Ovary (tissue), 9 donors: Measurements from ENCODE around the gene PRKD1. TPM values are rescaled to one million over a fixed set of nuclear protein-coding genes. Genes with fewer than 3 reads are reported as not detected.

Experiments used
- DNase-seq, 5 donors: peaks; one replicate each; pipeline ENCODE4 v3.0.0-alpha.2; 2019 to 2020
- H3K27ac ChIP-seq, 2 donors: fragments of 200-600 bp; one replicate each; pipeline versions ENCODE4 v1.5.1 to v1.8.0; 2019 to 2022
- H3K27me3 ChIP-seq: fragments of 200-600 bp; one replicate; pipeline ENCODE4 v1.8.0; 2022
- H3K36me3 ChIP-seq: fragments of 200-600 bp; sonication (generic); one replicate; pipeline ENCODE4 v1.5.1; 2019
- H3K4me1 ChIP-seq: one replicate; pipeline ENCODE4 v1.8.1; 2013; ENCODE audit warnings: mild to moderate bottlenecking, moderate library complexity; ENCODE audit not compliant: insufficient read depth
- H3K4me3 ChIP-seq: fragments of 200-600 bp; sonication (generic); one replicate; pipeline ENCODE4 v1.5.1; 2017
- H3K9me3 ChIP-seq, 2 donors: fragments of 200-600 bp in 1 of 2; sonication (generic) in 1 of 2; one replicate each; pipeline versions ENCODE4 v1.5.1 to v1.8.1; 2013 to 2019; ENCODE audit warnings: mild to moderate bottlenecking in 1 of 2, moderate library complexity in 1 of 2
- EP300 ChIP-seq: sonication (generic); formaldehyde crosslinking; IDR thresholded peaks from one replicate; pipeline ENCODE4 v1.6.1; 2017; ENCODE audit warnings: antibody characterized with exemption
- POLR2A ChIP-seq: fragments of 450-650 bp; IDR thresholded peaks from one replicate; pipeline ENCODE4 v1.6.1; 2017; ENCODE audit warnings: antibody characterized with exemption, mild to moderate bottlenecking, moderate library complexity
- WGBS, 3 donors: extraction: QIAGEN DNeasy Blood & Tissue Kit in 1 of 3; methylation state at CpG; one replicate each; pipeline versions ENCODE4 v1.1.5 to v1.1.7; 2013 to 2017; 5-methylcytosine and 5-hydroxymethylcytosine counted together
- intact Hi-C, 4 donors: fragments of 100-400 bp; cut with DNase I; formaldehyde crosslinking; loops; one replicate each; pipeline versions ENCODE4 v1.11.0 to v1.15.1; 2022 to 2023
- polyA plus RNA-seq, 2 donors: library from polyadenylated mRNA; stranded (reverse); fragments of 200-250 nt in 1 of 2; fragments of 350-450 nt in 1 of 2; fragmentation: Illumina TruSeq in 1 of 2; extraction: RNeasy Lipid Tissue Mini Kit (QIAGEN cat#74804) in 1 of 2; gene quantifications; one replicate each; pipeline ENCODE4 v1.2.3, GENCODE V29; 2013 to 2014
- total RNA-seq, 7 donors: library from RNA; depleted of rRNA in 2 of 7; stranded (reverse); fragments of >200 nt in 2 of 7; fragmentation: NEBNext Ultra II Directional in 3 of 7; extraction: Animal tissue kit (Norgen Biotek cat#: 25700) in 3 of 7; gene quantifications; one replicate each; pipeline versions ENCODE4 v1.1.0 to v1.2.4, GENCODE V29; 2016 to 2023
- TF ChIP-seq, protein P1 (sequence below), 3 donors: fragments of 450-650 bp in 2 of 3; fragments of 200-600 bp in 1 of 3; IDR thresholded peaks; one replicate each; pipeline versions ENCODE4 v1.5.1 to v1.8.0; 2016 to 2022; ENCODE audit warnings: antibody characterized with exemption in 3 of 3, mild to moderate bottlenecking in 1 of 3
- donor health status: DM: no; HTN: no; CAD: no; lungs with moderate emphysema.
- donor health status: DM: no; HTN: no; CAD: no.
- donor health status: Bipolar disorder and iron deficiency.
- donor health status: DM: yes; HTN: yes; CAD: no.
- donor health status: DM: no; HTN: no; CAD: no.
- donor health status: DM: yes; HTN: yes; CAD: no.

Gene PRKD1
- total and polyA plus RNA-seq, 9 donors = 7.7 to 39.9 (median 21.6) TPM

DNA sequence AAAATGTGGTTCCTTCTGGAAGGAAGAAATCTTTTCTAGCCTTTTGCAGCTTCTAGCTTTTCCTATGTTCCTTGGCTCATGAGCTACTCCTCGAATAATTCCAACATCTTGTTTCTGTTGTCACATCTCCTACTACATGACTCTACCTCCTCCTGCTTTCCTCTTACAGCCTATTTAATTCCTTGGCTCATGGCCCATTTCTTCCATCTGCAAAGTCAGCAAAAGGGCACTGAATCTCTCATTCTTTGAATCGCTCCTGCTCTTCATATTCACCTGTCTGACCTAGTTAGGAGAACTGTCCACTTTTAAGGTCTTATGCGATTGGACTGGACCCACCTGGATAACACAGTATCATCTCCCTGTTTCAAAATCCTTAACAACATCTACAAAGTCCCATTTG is 15.8 kb downstream of the PRKD1 start:
- 65 to 67% (median 67%) methylated on average over 3 of the region's 3 CpGs for WGBS, 3 donors
- intact Hi-C loops = no loop called here
- no peak for DNase-seq
- no peaks in the 10 kb centered on the region for H3K36me3 ChIP-seq
- no peaks in the 10 kb centered on the region for H3K4me1 ChIP-seq
- no peaks in the 10 kb centered on the region for H3K27me3 ChIP-seq
- H3K4me3 ChIP-seq = no peak overlapping the region
- H3K9me3 ChIP-seq = no peaks in the 10 kb centered on the region
- TF ChIP-seq EP300 (no peak), POLR2A (no peak)
- TF ChIP-seq, protein P1, sequence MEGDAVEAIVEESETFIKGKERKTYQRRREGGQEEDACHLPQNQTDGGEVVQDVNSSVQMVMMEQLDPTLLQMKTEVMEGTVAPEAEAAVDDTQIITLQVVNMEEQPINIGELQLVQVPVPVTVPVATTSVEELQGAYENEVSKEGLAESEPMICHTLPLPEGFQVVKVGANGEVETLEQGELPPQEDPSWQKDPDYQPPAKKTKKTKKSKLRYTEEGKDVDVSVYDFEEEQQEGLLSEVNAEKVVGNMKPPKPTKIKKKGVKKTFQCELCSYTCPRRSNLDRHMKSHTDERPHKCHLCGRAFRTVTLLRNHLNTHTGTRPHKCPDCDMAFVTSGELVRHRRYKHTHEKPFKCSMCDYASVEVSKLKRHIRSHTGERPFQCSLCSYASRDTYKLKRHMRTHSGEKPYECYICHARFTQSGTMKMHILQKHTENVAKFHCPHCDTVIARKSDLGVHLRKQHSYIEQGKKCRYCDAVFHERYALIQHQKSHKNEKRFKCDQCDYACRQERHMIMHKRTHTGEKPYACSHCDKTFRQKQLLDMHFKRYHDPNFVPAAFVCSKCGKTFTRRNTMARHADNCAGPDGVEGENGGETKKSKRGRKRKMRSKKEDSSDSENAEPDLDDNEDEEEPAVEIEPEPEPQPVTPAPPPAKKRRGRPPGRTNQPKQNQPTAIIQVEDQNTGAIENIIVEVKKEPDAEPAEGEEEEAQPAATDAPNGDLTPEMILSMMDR (IDR thresholded peaks at IDR 0.05) = no peak
- H3K27ac ChIP-seq = no peak overlapping the region

DNA sequence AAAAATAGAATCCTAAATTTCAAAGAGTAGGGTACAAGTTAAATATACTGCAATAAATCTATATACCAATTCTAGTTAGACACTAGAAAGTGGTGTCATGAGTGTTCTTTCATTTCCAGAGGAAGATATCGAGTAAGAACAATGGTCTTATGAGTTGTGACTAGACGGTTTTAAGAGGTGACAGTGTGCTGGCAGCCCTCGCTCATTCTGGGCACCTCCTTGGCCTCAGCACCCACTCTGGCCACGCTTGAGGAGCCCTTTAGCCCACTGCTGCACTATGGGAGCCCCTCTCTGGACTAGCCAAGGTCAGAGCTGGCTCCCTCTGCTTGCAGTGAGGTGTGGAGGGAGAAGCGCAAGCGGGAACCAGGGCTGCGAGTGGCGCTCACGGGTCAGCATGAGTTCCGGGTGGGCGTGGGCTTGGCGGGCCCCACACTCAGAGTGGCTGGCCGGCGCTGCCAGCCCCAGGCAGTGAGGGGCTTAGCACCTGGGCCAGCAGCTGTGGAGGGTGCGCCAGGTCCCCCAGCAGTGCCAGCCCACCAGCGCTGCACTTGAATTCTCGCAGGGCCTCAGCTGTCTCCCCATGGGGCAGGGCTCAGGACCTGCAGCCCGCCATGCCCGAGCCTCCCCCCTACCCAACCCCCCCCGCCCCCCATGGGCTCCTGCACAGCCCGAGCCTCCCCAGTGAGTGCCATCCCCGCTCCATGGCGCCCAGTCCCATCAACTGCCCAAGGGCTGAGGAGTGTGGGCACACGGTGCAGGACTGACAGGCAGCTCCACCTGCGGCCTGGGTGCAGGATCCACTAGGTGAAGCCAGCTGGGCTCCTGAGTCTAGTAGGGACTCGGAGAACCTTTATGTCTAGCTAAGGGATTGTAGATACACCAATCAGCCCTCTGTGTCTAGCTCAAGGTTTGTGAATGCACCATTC is 18.7 kb downstream of the PRKD1 start:
- no peak overlapping the region for H3K27ac ChIP-seq
- peaks cover 3% of the 10 kb centered on the region for H3K4me1 ChIP-seq
- H3K4me3 ChIP-seq = no peak overlapping the region
- no peaks in the 10 kb centered on the region for H3K9me3 ChIP-seq
- WGBS, 3 donors = 94 to 99% (median 97%) methylated on average over 23 to 26 of the region's 26 CpGs
- no peak for DNase-seq
- no peak for TF ChIP-seq POLR2A
- TF ChIP-seq EP300 = no peak
- TF ChIP-seq, protein P1 (IDR thresholded peaks at IDR 0.05) = no peak
- intact Hi-C loops = no loop called here
- no peaks in the 10 kb centered on the region for H3K27me3 ChIP-seq
- no peaks in the 10 kb centered on the region for H3K36me3 ChIP-seq

DNA sequence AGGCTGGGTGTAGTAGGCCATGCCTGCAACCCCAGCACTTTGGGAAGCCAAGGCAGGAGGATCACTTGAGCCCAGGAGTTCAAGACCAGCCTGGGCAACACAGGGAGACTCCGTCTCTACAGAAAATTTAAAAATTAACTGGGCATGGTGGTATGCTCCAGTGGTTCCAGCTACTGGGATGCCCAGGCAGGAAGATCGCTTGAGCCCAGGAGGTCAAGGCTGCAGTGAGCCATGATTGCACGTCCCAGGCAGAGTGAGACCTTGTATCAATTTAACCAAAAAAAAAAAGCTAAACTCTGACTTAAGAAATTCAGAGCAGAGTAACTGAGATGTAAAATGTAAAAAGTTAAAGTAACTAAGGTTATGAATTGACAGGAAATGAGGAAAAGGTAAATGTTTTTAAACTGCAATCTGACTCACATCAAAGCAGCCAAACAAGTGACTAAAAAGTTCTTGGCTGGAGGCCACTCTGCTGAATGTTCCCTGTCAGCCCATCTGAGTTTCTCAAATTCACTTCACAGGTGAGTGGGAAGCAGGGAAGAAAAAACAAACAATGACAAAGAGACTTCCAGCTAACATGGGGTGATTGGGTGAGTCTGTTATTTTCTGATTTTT is 21.3 kb downstream of the PRKD1 start:
- no peak for DNase-seq
- WGBS, 3 donors = 61 to 66% (median 64%) methylated on average over 3 of the region's 3 CpGs

DNA sequence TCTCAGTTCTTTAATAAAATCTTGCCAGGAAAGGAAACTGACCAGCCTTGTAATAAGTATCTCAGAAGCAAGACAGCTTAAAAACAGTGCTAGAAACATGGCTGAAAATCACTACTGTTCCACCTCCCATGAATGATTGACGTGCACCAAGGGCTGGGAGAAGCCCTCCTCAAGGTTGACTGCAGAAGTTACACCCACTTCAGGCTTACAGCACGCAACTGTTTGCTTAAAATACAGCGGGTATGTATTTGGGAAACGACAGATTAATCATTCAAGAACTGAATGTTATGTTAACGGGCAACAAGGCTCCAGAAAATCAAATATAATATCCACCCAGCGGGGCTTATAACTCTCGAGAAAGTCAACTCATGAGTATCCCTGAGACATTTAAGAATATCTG is 22.1 kb downstream of the PRKD1 start:
- 90 to 93% (median 92%) methylated on average over 7 of the region's 7 CpGs for WGBS, 3 donors
- H3K36me3 ChIP-seq = no peaks in the 10 kb centered on the region
- TF ChIP-seq EP300 = no peak
- no peak for TF ChIP-seq POLR2A
- TF ChIP-seq, protein P1 (IDR thresholded peaks at IDR 0.05) = no peak
- no peak overlapping the region for H3K27ac ChIP-seq
- intact Hi-C loops = no loop called here
- no peak overlapping the region for H3K4me3 ChIP-seq
- H3K4me1 ChIP-seq = peaks cover 3% of the 10 kb centered on the region
- no peaks in the 10 kb centered on the region for H3K9me3 ChIP-seq
- DNase-seq = no peak
- H3K27me3 ChIP-seq = no peaks in the 10 kb centered on the region

More for the DNA sequence above, 21.3 kb downstream of the PRKD1 start:
- TF ChIP-seq EP300 (no peak), POLR2A (no peak)
- TF ChIP-seq, protein P1 (IDR thresholded peaks at IDR 0.05) = no peak
- intact Hi-C loops = no loop called here
- H3K36me3 ChIP-seq = no peaks in the 10 kb centered on the region
- H3K4me1 ChIP-seq = peaks cover 3% of the 10 kb centered on the region
- no peaks in the 10 kb centered on the region for H3K9me3 ChIP-seq
- H3K4me3 ChIP-seq = no peak overlapping the region
- H3K27me3 ChIP-seq = no peaks in the 10 kb centered on the region
- no peak overlapping the region for H3K27ac ChIP-seq
